Suprapubic skin (tissue), 4 donors: ENCODE results near the gene CES4A. TPM values are rescaled to one million over a fixed set of nuclear protein-coding genes. Genes with fewer than 3 reads are reported as not detected.
"Not testable (repeated sequence)": the region's sequence is repeated elsewhere in the genome, so short reads cannot be mapped to it uniquely, and the experiment has no call there.

Experiments
- DNase-seq, 2 donors: peaks; one replicate each; pipeline ENCODE4 v3.0.0-alpha.2; 2019; ENCODE audit warnings: low spot score in 2 of 2
- H3K27ac ChIP-seq: fragments of 200-600 bp; sonication (generic); one replicate; pipeline ENCODE4 v1.5.1; 2019
- H3K27me3 ChIP-seq: fragments of 200-600 bp; sonication (generic); one replicate; pipeline ENCODE4 v1.5.1; 2019
- H3K36me3 ChIP-seq: fragments of 200-600 bp; sonication (generic); one replicate; pipeline ENCODE4 v1.5.1; 2019
- H3K4me1 ChIP-seq: fragments of 200-600 bp; sonication (generic); one replicate; pipeline ENCODE4 v1.5.1; 2019
- H3K4me3 ChIP-seq: fragments of 200-600 bp; sonication (generic); one replicate; pipeline ENCODE4 v1.5.1; 2019; ENCODE audit warnings: mild to moderate bottlenecking
- H3K9me3 ChIP-seq: fragments of 200-600 bp; sonication (generic); one replicate; pipeline ENCODE4 v1.5.1; 2019
- EP300 ChIP-seq: sonication (generic); formaldehyde crosslinking; IDR thresholded peaks from one replicate; pipeline ENCODE4 v1.6.1; 2017; ENCODE audit warnings: antibody characterized with exemption
- POLR2A ChIP-seq, 2 donors: fragments of 450-650 bp; IDR thresholded peaks; one replicate each; pipeline ENCODE4 v1.6.1; 2017; ENCODE audit warnings: antibody characterized with exemption in 2 of 2, mild to moderate bottlenecking in 2 of 2, moderate library complexity in 2 of 2
- POLR2AphosphoS5 ChIP-seq, 3 donors: sonication (generic); formaldehyde crosslinking; IDR thresholded peaks; one replicate each; pipeline ENCODE4 v1.6.1; 2017; ENCODE audit warnings: antibody characterized with exemption in 3 of 3
- WGBS: methylation state at CpG from one replicate; pipeline ENCODE4 v1.1.5; 2018; 5-methylcytosine and 5-hydroxymethylcytosine counted together
- total RNA-seq, 4 donors: library from RNA; depleted of rRNA; stranded (reverse); fragments of >200 nt; gene quantifications; one replicate each; pipeline ENCODE4 v1.1.0, GENCODE V29; 2016
- TF ChIP-seq, protein P1 (sequence below), 2 donors: fragments of 200-600 bp in 1 of 2; fragments of 450-650 bp in 1 of 2; sonication (generic) in 1 of 2; IDR thresholded peaks; one replicate each; pipeline ENCODE4 v1.5.1; 2016 to 2019; ENCODE audit warnings: antibody characterized with exemption in 2 of 2, mild to moderate bottlenecking in 1 of 2, moderate library complexity in 1 of 2

CES4A gene
- total RNA-seq, 4 donors from 2014 or later: 47.2 to 148 (median 99.9) TPM

DNA sequence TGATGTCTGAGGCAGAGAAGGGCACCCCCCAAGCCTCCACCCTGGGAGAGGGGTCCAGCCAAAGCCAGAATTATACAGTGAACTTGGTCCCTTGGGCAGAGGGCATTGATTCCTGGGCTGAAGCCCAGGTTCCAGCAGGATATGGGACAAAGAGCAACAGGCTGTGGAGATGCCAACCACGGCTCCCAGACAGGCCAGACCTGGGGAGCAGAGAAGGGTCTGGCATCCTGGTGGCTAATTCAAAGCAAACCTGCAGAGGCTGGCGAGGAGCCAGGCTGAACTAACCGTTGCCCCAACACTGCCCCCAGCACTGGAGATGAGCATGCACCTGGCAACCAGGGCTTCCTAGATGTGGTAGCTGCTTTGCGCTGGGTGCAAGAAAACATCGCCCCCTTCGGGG lies 24.3 kb upstream of the CES4A start:
- no peaks in the 10 kb centered on the region for H3K36me3 ChIP-seq
- WGBS: 100% methylated on average over 1 of the region's 6 CpGs
- no peak overlapping the region for H3K4me3 ChIP-seq
- TF ChIP-seq POLR2A (IDR thresholded peaks at IDR 0.05) (no peak), EP300 (no peak), POLR2AphosphoS5 (IDR thresholded peaks at IDR 0.05) (no peak)
- TF ChIP-seq, protein P1, sequence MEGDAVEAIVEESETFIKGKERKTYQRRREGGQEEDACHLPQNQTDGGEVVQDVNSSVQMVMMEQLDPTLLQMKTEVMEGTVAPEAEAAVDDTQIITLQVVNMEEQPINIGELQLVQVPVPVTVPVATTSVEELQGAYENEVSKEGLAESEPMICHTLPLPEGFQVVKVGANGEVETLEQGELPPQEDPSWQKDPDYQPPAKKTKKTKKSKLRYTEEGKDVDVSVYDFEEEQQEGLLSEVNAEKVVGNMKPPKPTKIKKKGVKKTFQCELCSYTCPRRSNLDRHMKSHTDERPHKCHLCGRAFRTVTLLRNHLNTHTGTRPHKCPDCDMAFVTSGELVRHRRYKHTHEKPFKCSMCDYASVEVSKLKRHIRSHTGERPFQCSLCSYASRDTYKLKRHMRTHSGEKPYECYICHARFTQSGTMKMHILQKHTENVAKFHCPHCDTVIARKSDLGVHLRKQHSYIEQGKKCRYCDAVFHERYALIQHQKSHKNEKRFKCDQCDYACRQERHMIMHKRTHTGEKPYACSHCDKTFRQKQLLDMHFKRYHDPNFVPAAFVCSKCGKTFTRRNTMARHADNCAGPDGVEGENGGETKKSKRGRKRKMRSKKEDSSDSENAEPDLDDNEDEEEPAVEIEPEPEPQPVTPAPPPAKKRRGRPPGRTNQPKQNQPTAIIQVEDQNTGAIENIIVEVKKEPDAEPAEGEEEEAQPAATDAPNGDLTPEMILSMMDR (IDR thresholded peaks at IDR 0.05): no peak
- no peak for DNase-seq
- peaks cover 35% of the 10 kb centered on the region for H3K4me1 ChIP-seq
- H3K27ac ChIP-seq: no peak overlapping the region
- no peaks in the 10 kb centered on the region for H3K9me3 ChIP-seq
- no peaks in the 10 kb centered on the region for H3K27me3 ChIP-seq

DNA sequence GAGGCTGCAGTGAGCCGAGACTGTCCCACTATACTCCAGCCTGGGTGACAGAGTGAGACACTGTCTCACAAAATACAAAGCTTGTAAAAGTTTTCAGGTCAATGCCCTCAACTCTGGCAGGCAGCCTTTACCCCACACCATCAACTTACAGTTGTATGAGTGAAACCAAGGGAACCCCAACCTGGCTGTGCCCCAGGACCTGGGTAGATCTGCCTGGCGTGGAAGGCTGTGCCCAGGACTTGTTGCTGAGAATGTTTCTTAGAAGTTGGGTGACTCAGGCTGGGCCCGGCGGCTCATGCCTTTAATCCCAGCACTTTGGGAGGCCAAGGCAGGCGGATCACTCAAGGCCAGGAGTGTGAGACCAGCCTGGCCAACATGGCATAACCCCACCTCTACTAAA lies 19.5 kb upstream of the CES4A start:
- Histone ChIP-seq H3K27ac (no peak overlapping the region), H3K27me3 (no peaks in the 10 kb centered on the region), H3K4me1 (no peaks in the 10 kb centered on the region), H3K4me3 (no peak overlapping the region), H3K36me3 (no peaks in the 10 kb centered on the region), H3K9me3 (no peaks in the 10 kb centered on the region)
- 81% methylated on average over 5 of the region's 5 CpGs for WGBS
- no peak for TF ChIP-seq POLR2A (IDR thresholded peaks at IDR 0.05)
- TF ChIP-seq, protein P1 (IDR thresholded peaks at IDR 0.05): no peak
- TF ChIP-seq POLR2AphosphoS5 (IDR thresholded peaks at IDR 0.05): no peak
- no peak for TF ChIP-seq EP300
- DNase-seq: no peak

DNA sequence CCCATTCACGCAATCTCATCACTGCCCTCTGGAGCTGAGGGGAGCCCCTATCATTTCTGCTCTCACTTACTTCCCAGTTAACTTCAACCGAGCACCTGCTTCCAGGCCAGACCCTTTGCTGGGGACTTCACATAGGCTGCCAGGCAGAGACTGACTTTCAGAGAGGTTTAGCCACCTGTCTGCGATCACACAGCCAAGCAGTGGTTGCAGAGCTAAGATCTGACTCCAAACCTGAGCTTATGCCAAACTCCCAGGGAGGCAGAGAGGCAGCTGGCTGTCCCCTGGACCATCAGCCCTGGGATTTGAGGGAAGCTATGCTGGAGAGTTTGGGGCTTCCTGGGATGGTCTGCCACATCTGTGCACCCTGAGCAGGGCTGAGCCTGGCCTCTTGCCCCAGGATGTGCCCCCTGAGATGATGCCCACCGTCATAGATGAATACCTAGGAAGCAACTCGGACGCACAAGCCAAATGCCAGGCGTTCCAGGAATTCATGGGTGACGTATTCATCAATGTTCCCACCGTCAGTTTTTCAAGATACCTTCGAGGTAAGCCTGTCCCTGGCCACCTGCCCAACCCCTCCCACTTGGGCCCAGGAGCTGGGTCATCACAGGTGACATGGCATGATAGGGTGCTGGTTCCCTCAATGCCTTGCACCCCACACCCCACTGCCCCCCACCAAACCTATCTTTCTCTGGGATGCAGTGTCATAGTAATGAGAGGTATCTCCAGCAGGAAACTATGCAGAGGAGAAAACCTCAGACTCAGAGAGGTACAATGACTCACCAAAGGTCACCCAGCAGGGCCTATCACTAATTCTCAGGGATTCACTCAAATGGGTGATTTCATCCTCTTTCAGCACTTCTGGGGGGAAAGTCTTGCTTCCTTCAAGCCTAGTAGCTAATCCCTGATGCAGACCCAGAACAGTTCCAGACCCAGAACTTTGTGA lies 17.3 kb upstream of the CES4A start:
- H3K36me3 ChIP-seq: no peaks in the 10 kb centered on the region
- no peaks in the 10 kb centered on the region for H3K4me1 ChIP-seq
- WGBS: 68% methylated on average over 10 of the region's 10 CpGs

DNA sequence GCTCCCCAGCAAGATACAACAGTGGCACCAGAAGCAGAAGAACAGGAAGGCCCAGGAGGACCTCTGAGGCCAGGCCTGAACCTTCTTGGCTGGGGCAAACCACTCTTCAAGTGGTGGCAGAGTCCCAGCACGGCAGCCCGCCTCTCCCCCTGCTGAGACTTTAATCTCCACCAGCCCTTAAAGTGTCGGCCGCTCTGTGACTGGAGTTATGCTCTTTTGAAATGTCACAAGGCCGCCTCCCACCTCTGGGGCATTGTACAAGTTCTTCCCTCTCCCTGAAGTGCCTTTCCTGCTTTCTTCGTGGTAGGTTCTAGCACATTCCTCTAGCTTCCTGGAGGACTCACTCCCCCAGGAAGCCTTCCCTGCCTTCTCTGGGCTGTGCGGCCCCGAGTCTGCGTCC lies 15.4 kb upstream of the CES4A start:
- Histone ChIP-seq H3K27me3 (no peaks in the 10 kb centered on the region), H3K9me3 (no peaks in the 10 kb centered on the region), H3K4me3 (no peak overlapping the region), H3K27ac (no peak overlapping the region), H3K36me3 (no peaks in the 10 kb centered on the region), H3K4me1 (peaks cover 5% of the 10 kb centered on the region)
- no peak for TF ChIP-seq POLR2A (IDR thresholded peaks at IDR 0.05)
- no peak for DNase-seq
- 82% methylated on average over 9 of the region's 9 CpGs for WGBS

More for the DNA sequence above, 17.3 kb upstream of the CES4A start:
- Histone ChIP-seq H3K27ac (no peak overlapping the region), H3K27me3 (no peaks in the 10 kb centered on the region), H3K4me3 (no peak overlapping the region), H3K9me3 (no peaks in the 10 kb centered on the region)
- TF ChIP-seq EP300: no peak
- no peak for TF ChIP-seq POLR2A (IDR thresholded peaks at IDR 0.05)
- TF ChIP-seq, protein P1 (IDR thresholded peaks at IDR 0.05): no peak
- no peak for TF ChIP-seq POLR2AphosphoS5 (IDR thresholded peaks at IDR 0.05)
- DNase-seq: no peak

DNA sequence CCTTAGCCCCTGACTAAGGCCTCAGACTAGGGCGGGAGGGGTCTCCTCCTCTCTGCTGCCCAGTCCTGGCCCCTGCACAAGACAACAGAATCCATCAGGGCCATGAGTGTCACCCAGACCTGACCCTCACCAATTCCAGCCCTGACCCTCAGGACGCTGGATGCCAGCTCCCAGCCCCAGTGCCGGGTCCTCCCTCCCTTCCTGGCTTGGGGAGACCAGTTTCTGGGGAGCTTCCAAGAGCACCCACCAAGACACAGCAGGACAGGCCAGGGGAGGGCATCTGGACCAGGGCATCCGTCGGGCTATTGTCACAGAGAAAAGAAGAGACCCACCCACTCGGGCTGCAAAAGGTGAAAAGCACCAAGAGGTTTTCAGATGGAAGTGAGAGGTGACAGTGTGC lies 14.7 kb upstream of the CES4A start:
- no peak overlapping the region for H3K4me3 ChIP-seq
- no peak overlapping the region for H3K27ac ChIP-seq
- TF ChIP-seq POLR2A (IDR thresholded peaks at IDR 0.05) (no peak), EP300 (no peak), POLR2AphosphoS5 (IDR thresholded peaks at IDR 0.05) (no peak)
- TF ChIP-seq, protein P1 (IDR thresholded peaks at IDR 0.05): no peak
- H3K9me3 ChIP-seq: no peaks in the 10 kb centered on the region
- H3K4me1 ChIP-seq: peaks cover 9% of the 10 kb centered on the region
- WGBS: 100% methylated on average over 3 of the region's 6 CpGs
- no peak for DNase-seq
- no peaks in the 10 kb centered on the region for H3K27me3 ChIP-seq
- H3K36me3 ChIP-seq: no peaks in the 10 kb centered on the region

DNA sequence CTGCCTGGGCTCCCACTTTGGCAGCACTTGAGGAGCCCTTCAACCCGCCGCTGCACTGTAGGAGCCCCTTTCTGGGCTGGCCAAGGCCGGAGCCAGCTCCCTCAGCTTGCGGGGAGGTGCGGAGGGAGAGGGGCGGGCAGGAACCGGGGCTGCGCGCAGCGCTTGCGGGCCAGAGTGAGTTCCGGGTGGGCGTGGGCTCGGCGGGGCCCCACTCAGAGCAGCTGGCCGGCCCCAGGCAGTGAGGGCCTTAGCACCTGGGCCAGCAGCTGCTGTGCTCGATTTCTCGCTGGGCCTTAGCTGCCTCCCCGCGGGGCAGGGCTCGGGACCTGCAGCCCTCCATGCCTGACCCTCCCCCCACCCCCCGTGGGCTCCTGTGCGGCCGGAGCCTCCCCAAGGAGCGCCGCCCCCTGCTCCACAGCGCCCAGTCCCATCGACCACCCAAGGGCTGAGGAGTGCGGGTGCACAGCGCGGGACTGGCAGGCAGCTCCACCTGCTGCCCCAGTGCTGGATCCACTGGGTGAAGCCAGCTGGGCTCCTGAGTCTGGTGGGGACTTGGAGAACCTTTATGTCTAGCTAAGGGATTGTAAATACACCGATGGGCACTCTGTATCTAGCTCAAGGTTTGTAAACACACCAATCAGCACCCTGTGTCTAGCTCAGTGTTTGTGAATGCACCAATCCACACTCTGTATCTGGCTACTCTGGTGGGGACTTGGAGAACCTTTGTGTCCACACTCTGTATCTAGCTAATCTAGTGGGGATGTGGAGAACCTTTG lies 14.0 kb upstream of the CES4A start:
- no CpG with 5 or more reads among the region's 32 CpGs for WGBS
- H3K27me3 ChIP-seq, DNase-seq, H3K27ac ChIP-seq, H3K36me3 ChIP-seq, H3K4me3 ChIP-seq, H3K9me3 ChIP-seq: not testable (repeated sequence)
- H3K4me1 ChIP-seq: peaks cover 14% of the 10 kb centered on the region

DNA sequence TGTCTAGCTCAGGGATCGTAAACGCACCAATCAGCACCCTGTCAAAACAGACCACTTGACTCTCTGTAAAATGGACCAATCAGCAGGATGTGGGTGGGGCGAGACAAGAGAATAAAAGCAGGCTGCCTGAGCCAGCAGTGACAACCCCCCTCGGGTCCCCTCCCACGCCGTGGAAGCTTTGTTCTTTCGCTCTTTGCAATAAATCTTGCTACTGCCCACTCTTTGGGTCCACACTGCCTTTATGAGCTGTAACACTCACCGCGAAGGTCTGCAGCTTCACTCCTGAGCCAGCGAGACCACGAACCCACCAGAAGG lies 13.5 kb upstream of the CES4A start:
- 57% methylated on average over 9 of the region's 11 CpGs for WGBS
- peaks cover 17% of the 10 kb centered on the region for H3K4me1 ChIP-seq
- not testable (repeated sequence) for H3K36me3 ChIP-seq, H3K27ac ChIP-seq, H3K4me3 ChIP-seq, H3K9me3 ChIP-seq, H3K27me3 ChIP-seq, DNase-seq
